HG03571 (cell line): ENCODE data around the gene PCDHGA8.
"Not testable (repeated sequence)": the region's sequence is repeated elsewhere in the genome, so short reads cannot be mapped to it uniquely, and the experiment has no call there.

Experiments
- ATAC-seq: cut with Tn5 transposase; IDR thresholded peaks from one replicate; pipeline ENCODE4 v1.9.1; 2021; ENCODE audit not compliant: unreplicated experiment

The PCDHGA8 gene

GRCh38 chr5:141399555-141400258 is 7.3 kb downstream of the PCDHGA8 start:
- ATAC-seq: no peak

DNA sequence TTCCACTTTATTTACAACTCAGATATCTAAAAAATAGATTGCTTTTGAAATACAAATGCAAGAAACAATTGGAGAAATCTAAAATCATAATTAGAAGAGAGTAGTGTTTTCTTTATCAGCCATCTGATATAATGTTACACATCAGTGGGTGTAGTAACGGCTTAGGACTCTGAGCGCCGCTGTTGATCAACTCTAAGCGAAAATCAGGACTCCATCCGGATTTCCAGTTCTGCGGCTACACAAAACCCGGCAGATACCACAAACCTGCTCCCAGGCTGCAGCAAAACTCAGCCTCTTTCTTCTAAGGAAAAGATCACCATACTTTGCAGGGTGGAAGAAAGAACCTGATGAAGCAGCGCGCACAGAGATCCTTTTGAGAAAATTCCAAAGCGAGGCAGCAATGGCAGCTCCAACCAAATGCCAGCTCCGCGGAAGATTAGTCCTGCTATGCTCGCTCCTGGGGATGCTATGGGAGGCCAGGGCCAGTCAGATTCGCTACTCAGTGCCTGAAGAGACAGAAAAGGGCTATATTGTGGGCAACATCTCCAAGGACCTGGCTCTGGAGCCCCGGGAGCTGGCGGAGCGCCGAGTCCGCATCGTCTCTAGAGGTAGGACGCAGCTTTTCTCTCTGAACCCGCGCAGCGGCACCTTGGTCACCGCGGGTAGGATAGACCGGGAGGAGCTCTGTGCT is 10.3 kb downstream of the PCDHGA8 start, which contains the start of gene PCDHGA9:
PCDHGA9 (plus strand) TSS at position 226 of the 691 bp plus-strand sequence; CDS start at position 401, 175 bp downstream.
- ATAC-seq: no peak

- ATAC-seq: no peak
These were observed 11.0 kb downstream of the PCDHGA8 start for GRCh38 chr5:141403387-141403786.

GRCh38 chr5:141407790-141408505 is 15.5 kb downstream of the PCDHGA8 start, which contains the start of gene PCDHGB6:
Gene PCDHGB6, plus strand, starts transcription at chr5:141408021. Its CDS starts 182 bp downstream, at chr5:141408203.
- not testable (repeated sequence) for ATAC-seq

DNA sequence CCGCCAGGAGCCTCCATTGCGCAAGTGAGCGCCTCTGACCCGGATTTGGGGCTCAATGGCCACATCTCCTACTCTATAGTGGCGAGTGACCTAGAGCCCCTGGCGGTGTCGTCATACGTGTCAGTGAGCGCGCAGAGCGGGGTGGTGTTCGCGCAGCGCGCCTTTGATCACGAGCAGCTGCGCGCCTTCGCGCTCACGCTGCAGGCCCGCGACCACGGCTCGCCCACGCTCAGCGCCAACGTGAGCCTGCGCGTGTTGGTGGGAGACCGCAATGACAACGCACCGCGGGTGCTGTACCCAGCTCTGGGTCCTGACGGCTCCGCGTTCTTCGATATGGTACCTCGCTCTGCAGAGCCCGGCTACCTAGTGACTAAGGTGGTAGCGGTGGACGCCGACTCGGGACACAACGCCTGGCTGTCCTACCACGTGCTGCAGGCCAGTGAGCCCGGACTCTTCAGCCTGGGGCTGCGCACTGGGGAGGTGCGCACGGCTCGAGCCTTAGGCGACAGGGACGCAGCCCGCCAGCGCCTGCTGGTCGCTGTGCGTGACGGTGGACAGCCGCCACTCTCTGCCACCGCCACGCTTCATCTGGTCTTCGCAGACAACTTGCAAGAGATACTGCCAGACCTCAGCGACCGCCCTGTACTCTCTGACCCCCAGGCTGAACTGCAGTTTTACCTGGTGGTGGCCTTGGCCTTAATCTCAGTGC is 17.3 kb downstream of the PCDHGA8 start:
- no peak for ATAC-seq

DNA sequence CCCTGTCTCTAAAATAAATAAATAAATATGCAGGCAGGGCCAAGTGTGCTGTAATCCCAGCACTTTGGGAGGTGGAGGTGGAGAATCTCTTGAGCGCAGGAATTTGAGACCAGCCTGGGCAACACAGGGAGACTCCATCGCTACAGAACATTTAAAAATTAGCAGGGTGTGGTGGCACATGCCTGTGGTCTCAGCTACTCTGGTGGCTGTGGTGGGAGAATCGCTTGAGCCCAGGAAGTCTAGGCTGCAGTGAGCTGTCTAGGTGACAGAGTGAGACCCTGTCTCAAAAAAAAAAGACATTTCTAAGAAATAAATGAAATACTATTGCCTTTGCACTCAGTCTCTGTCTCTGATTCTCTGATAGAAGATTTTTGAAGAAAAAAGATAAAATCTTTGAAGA is 19.1 kb downstream of the PCDHGA8 start:
- ATAC-seq: no peak

- peak; percentile 84 for ATAC-seq
These were observed 20.6 kb downstream of the PCDHGA8 start, which contains the start of gene PCDHGA10 for GRCh38 chr5:141412854-141413539. Gene PCDHGA10, plus strand, starts transcription at chr5:141412987. Its CDS starts 189 bp downstream, at chr5:141413176.

DNA sequence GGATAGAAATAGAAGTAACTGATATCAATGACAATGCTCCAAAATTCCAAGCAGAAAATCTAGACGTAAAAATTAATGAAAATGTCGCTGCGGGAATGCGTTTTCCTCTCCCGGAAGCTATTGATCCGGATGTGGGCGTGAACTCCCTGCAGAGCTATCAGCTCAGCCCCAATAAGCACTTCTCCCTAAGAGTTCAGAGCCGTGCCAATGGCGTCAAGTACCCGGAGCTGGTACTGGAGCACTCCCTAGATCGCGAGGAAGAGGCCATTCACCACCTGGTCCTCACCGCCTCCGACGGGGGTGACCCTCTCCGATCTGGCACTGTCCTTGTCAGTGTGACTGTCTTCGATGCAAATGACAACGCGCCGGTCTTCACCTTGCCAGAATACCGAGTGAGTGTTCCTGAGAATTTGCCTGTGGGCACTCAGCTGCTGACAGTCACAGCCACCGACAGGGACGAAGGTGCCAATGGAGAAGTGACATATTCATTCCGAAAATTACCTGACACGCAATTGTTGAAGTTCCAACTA is 21.2 kb downstream of the PCDHGA8 start:
- no peak for ATAC-seq

- not testable (repeated sequence) for ATAC-seq
These were observed 22.3 kb downstream of the PCDHGA8 start for GRCh38 chr5:141414548-141415274.

GRCh38 chr5:141415275-141415618 is 22.8 kb downstream of the PCDHGA8 start:
- not testable (repeated sequence) for ATAC-seq

- ATAC-seq: peak; percentile 68
These were observed 25.2 kb downstream of the PCDHGA8 start, which contains the start of gene PCDHGB7 for GRCh38 chr5:141417494-141418172. Gene PCDHGB7, plus strand, starts transcription at chr5:141417677. Its CDS starts 183 bp downstream, at chr5:141417860.

- no peak for ATAC-seq
These were observed 26.8 kb downstream of the PCDHGA8 start for GRCh38 chr5:141419074-141419880.

DNA sequence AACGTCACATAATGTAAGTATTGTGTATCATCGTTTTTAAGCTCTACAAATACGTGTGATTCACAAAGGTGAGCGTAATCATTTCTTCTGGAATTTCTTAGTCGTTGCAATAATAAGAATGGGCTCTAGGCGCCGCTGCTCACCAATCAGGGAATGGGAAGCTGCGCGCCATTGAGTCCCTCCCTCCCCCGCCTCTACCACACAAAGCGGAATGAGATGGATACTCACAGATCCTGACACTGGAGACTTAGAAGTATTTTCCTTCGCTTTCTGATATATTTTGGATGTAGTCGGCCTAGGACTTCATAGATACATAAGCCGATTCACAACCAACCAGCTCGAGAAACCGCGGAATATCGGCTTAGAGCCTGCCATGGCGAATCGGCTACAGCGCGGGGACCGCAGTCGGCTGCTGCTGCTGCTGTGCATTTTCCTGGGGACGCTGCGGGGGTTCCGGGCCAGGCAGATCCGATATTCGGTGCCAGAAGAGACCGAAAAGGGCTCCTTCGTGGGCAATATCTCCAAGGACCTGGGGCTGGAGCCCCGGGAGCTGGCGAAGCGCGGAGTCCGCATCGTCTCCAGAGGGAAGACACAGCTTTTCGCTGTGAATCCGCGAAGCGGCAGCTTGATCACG is 28.5 kb downstream of the PCDHGA8 start, which contains the start of gene PCDHGA11:
PCDHGA11 (plus strand) TSS at position 197 of the 634 bp plus-strand sequence; CDS start at position 374, 177 bp downstream.
- no peak for ATAC-seq

DNA sequence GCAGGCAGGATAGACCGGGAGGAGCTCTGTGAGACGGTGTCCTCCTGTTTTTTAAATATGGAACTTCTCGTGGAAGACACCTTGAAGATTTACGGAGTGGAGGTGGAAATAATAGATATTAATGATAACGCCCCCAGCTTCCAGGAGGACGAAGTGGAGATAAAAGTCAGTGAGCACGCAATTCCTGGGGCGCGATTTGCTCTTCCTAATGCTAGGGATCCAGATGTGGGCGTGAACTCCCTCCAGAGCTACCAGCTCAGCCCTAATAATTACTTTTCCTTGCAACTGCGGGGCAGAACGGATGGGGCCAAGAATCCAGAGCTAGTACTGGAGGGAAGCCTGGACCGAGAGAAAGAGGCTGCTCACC is 29.0 kb downstream of the PCDHGA8 start:
- ATAC-seq: no peak

DNA sequence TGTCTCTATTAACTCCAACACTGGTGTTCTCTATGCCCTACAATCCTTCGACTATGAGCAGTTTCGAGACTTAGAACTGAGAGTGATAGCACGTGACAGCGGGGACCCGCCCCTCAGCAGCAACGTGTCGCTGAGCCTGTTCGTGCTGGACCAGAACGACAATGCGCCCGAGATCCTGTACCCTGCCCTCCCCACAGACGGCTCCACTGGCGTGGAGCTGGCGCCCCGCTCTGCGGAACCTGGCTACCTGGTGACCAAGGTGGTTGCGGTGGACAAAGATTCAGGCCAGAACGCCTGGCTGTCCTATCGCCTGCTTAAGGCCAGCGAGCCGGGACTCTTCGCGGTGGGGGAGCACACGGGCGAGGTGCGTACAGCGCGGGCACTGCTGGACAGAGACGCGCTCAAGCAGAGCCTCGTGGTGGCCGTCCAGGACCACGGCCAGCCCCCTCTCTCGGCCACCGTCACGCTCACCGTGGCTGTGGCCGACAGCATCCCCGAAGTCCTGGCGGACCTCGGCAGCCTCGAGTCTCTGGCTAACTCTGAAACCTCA is 30.4 kb downstream of the PCDHGA8 start:
- ATAC-seq: no peak

DNA sequence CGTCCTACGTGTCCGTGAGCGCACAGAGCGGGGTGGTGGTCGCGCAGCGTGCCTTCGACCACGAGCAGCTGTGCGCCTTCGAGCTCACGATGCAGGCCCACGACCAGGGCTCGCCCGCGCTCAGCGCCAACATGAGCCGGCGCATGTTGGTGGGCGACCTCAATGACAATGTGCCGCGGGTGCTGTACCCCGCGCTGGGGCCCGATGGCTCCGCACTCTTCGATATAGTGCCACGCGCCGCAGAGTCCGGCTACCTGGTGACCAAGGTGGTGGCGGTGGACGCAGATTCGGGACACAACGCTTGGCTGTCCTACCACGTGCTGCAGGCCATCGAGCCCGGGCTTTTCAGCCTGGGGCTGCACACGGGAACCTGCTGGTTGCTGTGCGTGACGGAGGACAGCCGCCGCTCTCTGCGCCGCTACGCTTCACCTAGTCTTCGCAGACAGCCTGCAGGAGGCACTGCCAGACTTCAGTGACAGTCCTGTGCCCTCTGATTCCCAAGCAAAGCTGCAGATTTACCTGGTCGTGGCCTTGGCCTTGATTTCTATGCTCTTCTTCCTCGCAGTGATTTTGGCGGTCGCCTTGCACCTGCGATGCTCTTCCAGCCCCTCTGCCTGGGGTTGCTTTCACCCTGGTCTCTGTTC is 35.5 kb downstream of the PCDHGA8 start:
- ATAC-seq: no peak
